Type B pancreatic cell (in vitro differentiated cells): Measurements from ENCODE around the gene SLMAP. TPM values are rescaled to one million over a fixed set of nuclear protein-coding genes. Genes with fewer than 3 reads are reported as not detected.

Experiments used
- DNase-seq: peaks from one replicate; pipeline ENCODE4 v3.0.0; 2021; ENCODE audit warnings: mixed read lengths; ENCODE audit not compliant: unreplicated experiment; ENCODE audit errors: extremely low spot score
- H3K27ac Mint-ChIP-seq: 2 replicates; pipeline ENCODE4 v1.8.0; 2021; ENCODE audit warnings: mild to moderate bottlenecking, mixed read lengths
- H3K27me3 Mint-ChIP-seq: 2 replicates; pipeline ENCODE4 v1.8.0; 2021; ENCODE audit warnings: mixed read lengths
- H3K36me3 Mint-ChIP-seq: 2 replicates; pipeline ENCODE4 v1.8.0; 2021; ENCODE audit warnings: mixed read lengths
- H3K4me1 Mint-ChIP-seq: one replicate; pipeline ENCODE4 v1.8.0; 2021; ENCODE audit warnings: mixed read lengths; ENCODE audit not compliant: unreplicated experiment
- H3K4me3 Mint-ChIP-seq: 2 replicates; pipeline ENCODE4 v1.8.0; 2021; ENCODE audit warnings: mild to moderate bottlenecking, mixed read lengths
- H3K9me3 Mint-ChIP-seq: 2 replicates; pipeline ENCODE4 v1.8.0; 2021; ENCODE audit warnings: mixed read lengths
- CTCF ChIP-seq: fragments of 200-600 bp; sonication (generic); conservative IDR thresholded peaks from 2 replicates; pipeline ENCODE4 v1.5.0; 2021; ENCODE audit warnings: antibody characterized with exemption, mild to moderate bottlenecking
- total RNA-seq: library from RNA; stranded (reverse); gene quantifications from 2 replicates; pipeline ENCODE4 v1.2.1, GENCODE V29; 2021; ENCODE audit warnings: low replicate concordance

SLMAP gene
- total RNA-seq, 1 donor from 2014 or later, result 55.1 TPM

DNA sequence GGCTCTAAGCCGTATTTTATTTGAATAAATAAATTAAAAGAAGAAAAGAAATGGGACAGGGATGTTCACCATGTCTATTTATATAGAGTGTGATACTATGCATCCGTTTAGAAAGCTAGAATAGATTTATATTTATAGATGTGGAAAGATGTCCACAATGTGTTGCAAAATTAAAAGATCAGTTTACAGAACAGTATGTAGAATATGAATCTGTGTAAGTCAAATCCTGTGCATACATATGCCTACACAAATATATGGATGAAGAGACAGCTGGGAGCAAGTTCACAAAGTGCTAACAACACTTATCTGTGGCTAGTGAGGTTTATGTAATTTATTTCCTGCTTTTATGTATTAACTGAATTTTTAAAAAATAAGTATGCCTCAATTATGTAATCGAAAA is 25.4 kb upstream of the SLMAP start:
- no peaks in the 10 kb centered on the region for H3K27me3 Mint-ChIP-seq
- peaks cover 6% of the 10 kb centered on the region for H3K4me1 Mint-ChIP-seq
- no peak for DNase-seq
- H3K9me3 Mint-ChIP-seq, result no peaks in the 10 kb centered on the region
- TF ChIP-seq CTCF, result no peak
- H3K4me3 Mint-ChIP-seq, result no peak overlapping the region
- H3K27ac Mint-ChIP-seq, result no peak overlapping the region
- no peaks in the 10 kb centered on the region for H3K36me3 Mint-ChIP-seq

GRCh38 chr3:57731311-57731710 is 24.8 kb upstream of the SLMAP start:
- H3K9me3 Mint-ChIP-seq, result no peaks in the 10 kb centered on the region
- no peaks in the 10 kb centered on the region for H3K36me3 Mint-ChIP-seq
- no peak overlapping the region for H3K27ac Mint-ChIP-seq

GRCh38 chr3:57733790-57734189 is 22.3 kb upstream of the SLMAP start:
- no peak overlapping the region for H3K27ac Mint-ChIP-seq
- DNase-seq, result no peak
- no peaks in the 10 kb centered on the region for H3K27me3 Mint-ChIP-seq
- no peaks in the 10 kb centered on the region for H3K36me3 Mint-ChIP-seq
- H3K4me1 Mint-ChIP-seq, result peaks cover 6% of the 10 kb centered on the region
- H3K9me3 Mint-ChIP-seq, result no peaks in the 10 kb centered on the region
- no peak for TF ChIP-seq CTCF
- H3K4me3 Mint-ChIP-seq, result no peak overlapping the region

More at GRCh38 chr3:57731311-57731710, 24.8 kb upstream of the SLMAP start:
- no peak for DNase-seq
- no peak overlapping the region for H3K4me3 Mint-ChIP-seq
- H3K4me1 Mint-ChIP-seq, result peaks cover 6% of the 10 kb centered on the region
- no peaks in the 10 kb centered on the region for H3K27me3 Mint-ChIP-seq
- TF ChIP-seq CTCF, result no peak

DNA sequence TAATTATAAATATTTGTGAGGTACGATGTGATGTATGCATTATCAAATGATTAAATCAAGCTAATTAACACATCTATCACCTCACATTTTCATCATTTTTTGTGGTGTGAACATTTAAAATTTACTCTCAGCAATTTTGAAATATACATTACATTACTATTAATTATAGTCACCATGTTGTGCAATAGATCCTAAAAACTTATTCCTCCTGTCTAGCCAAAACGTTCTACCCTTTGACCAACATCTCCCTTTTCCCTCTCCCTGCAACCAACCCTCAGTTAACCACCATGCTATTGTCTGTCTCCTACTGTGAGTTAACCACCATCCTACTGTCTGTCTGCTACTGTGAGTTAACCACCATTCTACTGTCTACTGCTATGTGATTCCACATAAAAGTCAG is 20.7 kb upstream of the SLMAP start:
- no peaks in the 10 kb centered on the region for H3K27me3 Mint-ChIP-seq
- no peak overlapping the region for H3K27ac Mint-ChIP-seq
- H3K9me3 Mint-ChIP-seq, result no peaks in the 10 kb centered on the region
- no peaks in the 10 kb centered on the region for H3K36me3 Mint-ChIP-seq
- no peak for TF ChIP-seq CTCF
- no peak overlapping the region for H3K4me3 Mint-ChIP-seq
- DNase-seq, result no peak
- H3K4me1 Mint-ChIP-seq, result no peaks in the 10 kb centered on the region

DNA sequence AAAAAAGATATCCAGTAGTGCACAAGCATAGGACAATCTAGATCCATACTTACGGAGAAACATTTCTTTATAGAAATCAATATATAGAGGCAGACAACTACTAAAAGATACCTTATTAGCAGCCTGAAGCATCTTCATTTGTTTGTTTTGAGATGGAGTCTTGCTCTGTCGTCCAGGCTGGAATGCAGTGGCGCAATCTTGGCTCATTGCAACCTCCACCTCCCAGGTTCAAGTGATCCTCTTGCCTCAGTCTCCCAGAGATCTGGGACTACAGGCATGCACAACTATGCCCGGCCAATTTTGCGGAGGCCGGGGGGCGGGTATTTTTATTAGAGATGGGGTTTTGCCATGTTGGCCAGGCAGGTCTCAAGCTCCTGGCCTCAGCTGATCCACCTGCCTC is 18.3 kb upstream of the SLMAP start:
- no peaks in the 10 kb centered on the region for H3K36me3 Mint-ChIP-seq

More for the DNA sequence above, 18.3 kb upstream of the SLMAP start:
- H3K9me3 Mint-ChIP-seq, result no peaks in the 10 kb centered on the region
- H3K27ac Mint-ChIP-seq, result no peak overlapping the region
- H3K4me1 Mint-ChIP-seq, result no peaks in the 10 kb centered on the region
- DNase-seq, result no peak
- H3K27me3 Mint-ChIP-seq, result no peaks in the 10 kb centered on the region
- no peak overlapping the region for H3K4me3 Mint-ChIP-seq
- TF ChIP-seq CTCF, result no peak
